HG03108 (cell line): Measurements from ENCODE around the gene SPATS2L.

Experiments used
- ATAC-seq: cut with Tn5 transposase; IDR thresholded peaks from one replicate; pipeline ENCODE4 v1.9.1; 2021; ENCODE audit warnings: moderate library complexity; ENCODE audit not compliant: unreplicated experiment

The SPATS2L gene

DNA sequence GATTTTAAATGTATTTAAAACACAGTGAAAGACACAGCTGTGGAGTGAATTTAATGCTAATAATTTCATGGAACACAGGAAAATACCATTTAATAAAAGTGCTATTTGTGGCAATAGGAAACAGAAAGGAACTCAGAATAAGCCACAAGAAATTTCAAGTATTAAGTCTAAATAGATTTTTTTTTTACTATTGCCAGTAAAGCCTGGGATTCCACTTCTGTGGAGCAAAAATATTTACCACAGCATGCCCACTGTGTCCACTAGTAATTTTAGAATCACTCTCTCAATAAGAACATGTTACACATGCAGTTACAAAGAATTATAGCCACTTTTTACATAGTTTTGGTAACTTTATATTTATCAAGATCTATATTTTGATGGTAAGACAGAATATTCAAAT is 186.2 kb downstream of the SPATS2L start:
- ATAC-seq, result no peak

- no peak for ATAC-seq
Measured at GRCh38 chr2:200494048-200494447, 187.6 kb downstream of the SPATS2L start.

DNA sequence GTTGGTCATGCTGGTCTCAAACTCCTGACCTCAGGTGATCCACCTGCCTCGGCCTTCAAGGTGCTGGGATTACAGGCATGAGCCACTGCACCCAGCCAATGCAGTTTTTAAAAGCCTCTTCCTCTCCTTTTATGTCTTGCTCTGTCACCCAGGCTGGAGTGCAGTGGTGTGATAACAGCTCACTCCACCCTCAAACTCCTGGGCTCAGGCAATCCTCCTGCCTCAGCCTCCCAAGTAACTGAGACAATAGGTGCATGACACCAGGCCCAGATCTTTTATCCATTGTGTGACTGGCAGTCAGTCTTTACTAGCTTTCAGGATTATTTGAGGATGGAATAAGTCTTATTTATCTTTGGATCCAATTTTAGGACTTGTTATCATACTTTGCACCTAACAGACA is 190.2 kb downstream of the SPATS2L start:
- ATAC-seq, result no peak

- no peak for ATAC-seq
Measured at GRCh38 chr2:200498402-200499162, 192.1 kb downstream of the SPATS2L start.

DNA sequence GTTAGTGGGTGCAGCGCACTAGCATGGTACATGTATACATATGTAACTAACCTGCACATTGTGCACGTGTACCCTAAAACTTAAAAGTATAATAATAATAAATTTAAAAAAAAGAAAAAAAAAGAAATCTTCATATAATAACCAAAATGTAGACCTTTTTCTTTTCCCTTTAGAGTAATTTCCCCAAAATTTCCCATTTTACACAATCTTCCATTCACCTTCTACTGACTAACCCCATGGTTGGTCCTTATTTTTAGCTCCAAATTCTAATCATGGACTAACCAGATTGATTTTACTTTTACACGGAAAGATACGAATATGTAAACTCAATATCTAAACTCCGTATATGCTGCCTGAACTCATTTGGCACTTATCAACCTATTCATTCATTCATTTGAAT is 195.7 kb downstream of the SPATS2L start:
- no peak for ATAC-seq

DNA sequence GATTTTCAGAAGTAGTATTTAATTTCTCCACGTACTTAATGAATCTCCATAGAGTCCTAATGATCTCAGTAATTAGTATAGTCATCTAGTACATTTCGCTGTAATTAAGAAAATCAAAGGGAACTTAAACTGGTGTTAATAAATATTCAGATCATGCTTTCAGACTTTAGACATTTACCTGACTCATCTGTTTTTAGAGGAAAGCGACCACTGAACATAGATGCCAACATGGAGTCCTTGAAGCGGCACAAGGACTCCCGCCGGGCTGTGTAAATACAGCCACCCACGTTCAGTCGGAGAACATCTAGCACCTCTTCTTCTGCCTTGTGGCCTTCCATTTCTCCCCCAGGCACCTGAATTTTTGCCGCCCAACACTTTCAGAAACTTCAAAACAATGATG is 200.2 kb downstream of the SPATS2L start:
- ATAC-seq, result no peak

- ATAC-seq, result no peak
Measured at GRCh38 chr2:200507179-200507578, 200.7 kb downstream of the SPATS2L start.

- no peak for ATAC-seq
Measured at GRCh38 chr2:200509235-200509611, 202.7 kb downstream of the SPATS2L start.

DNA sequence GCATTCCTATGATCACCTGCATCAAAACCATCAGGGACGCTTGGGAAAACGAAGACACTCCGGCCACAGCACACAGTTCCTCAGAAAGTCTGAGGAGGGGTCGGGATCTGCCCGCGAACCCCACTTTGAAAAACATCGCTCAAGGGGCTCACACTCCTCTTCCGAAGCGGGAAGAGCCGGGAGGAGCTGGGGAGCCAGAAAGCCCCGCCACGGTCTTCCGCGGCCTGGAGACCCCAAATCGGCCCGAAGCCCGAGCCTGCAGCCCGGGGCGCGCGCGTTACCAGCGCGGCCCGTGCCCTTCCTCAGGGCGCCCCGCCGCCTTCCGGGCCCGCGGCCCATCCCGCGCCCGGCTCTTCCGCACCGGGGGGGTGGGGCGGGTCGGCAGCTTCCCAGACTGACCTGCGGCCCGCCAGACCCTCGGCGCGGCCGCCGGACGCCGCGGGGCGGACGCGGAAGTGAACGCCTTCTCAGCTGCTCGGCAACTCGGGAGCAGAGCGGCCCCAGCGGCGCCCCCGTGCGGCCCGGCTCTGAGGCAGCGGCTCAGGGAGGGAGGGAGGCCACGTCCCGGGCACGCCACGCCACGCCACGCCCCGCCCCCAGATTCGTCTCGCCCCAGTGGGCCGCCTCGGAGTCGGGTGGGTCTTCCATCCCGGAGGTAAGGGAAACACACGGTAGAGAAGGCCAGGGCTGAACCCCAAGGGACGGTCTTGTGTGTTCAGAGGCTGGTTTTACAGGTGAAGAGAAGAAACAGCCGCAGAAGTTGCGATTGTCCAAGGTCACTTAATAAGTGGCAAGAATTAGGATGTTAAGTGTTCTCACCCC is 203.3 kb downstream of the SPATS2L start, which contains the start of gene KCTD18:
KCTD18 (minus strand) TSS at position 457 of the 822 bp plus-strand sequence. CDS start 3,052 bp downstream, outside the sequence.
- ATAC-seq, result peak; percentile 99

DNA sequence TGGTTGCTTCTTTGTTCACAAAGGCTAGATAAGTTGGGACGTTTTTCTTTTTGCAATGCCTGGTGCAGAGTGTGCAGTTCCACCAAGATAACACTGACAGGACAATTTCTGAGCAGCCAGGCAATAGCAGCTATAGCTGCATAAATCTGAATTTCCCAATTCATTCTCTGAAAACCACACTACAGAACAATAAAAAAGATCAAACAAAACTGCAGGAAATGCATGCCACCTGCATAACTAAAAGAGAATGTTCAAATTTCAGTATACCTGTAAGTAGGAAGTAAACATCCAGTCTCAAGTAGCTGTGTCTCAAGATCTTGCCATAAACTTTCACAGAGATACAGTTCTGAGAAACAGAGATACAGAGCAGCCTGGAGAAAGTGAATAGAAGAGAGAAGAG is 208.7 kb downstream of the SPATS2L start:
- no peak for ATAC-seq

GRCh38 chr2:200523158-200523557 is 216.7 kb downstream of the SPATS2L start:
- no peak for ATAC-seq

DNA sequence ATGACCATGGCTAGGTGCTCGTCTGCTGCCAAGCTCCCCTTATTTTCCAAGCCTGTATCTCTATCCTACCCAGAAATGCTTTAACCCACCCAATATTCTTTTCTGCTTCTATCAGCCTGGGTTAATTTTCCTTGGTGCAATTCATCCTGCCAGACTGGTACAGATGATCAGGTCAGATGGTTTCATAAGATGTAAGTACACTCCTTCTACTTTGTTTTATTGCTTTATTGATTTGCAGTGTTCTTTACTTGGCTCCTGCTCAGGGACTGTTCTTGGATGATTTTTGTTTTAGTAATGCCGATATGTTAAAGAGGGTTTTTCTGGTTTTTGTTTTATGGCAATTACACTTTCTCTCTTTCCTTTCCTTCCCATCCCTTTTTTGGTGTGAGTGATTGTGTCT is 217.1 kb downstream of the SPATS2L start:
- ATAC-seq, result no peak

DNA sequence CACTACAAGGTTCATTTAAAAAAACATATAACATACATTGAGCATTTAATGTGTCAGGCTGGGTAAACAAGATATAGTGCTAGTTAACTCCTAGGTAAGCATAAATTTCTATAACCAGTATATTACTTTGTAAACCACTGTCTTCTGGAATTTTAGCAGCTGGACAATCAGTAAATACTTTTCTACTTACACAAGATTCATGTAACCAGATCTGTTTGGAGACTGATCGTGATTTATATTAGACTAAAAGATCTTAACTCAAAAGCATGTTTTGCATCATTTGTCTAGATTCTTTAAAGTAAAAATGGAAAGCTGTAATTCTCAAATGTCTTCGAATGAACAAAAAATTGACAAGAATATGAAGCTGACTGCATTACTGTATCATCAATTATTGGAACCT is 218.6 kb downstream of the SPATS2L start:
- no peak for ATAC-seq

DNA sequence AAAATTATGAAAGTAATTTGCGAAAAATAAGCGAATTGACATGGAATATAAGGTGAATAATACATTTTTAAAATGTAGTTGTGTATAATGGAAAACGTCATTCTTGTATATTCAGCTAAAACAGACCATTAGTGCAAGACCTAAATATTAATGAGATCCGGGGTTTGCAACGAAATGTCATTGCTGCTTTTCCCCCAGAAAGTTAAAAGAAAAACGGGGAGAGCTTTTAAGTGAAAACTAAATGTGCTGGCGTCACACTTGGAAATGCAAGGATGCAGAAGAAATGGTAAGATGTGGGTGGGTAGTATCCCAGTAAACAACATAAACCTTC is 219.0 kb downstream of the SPATS2L start:
- ATAC-seq, result no peak

DNA sequence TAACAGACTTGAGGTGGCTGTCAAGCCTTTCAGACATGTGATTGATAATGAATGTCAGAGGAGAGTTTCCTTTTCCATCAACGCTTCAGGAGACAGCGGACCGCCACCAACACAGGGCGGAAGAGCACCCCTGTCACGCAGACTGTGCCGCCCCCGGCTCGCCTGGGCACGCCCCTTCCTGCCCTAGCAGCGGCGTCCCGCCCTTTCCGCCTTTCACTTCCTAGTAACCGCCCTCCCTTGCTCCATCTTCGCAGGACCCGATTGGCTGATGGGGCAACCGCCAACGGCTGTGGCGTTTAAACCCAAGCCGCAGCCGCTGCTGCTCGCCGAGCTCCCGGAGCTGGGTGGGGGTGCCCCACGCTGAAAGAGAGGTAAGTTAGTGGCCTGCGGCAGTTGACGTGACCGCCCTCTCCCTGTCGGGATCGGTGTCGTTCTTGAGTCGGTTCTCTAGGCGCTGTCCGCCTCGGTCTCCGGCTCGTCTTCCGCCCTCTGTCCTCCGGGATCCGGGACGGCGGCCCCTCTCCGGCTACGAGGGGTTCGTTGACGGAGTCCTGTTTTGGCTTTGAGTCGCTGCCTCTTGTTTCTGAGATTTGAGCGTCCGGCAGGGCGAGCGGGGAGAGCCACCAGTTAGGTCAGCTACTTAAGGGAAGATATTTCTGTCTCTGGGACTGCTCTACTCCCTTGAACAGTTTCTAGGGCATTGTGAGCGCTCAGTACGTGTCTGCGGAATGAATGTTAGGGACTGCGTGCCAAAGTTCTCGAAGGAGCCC is 219.6 kb downstream of the SPATS2L start, which contains the start of gene SGO2:
SGO2 (plus strand) TSS at position 326 of the 770 bp plus-strand sequence. CDS start 6,769 bp downstream, outside the sequence.
- ATAC-seq, result peak; percentile 100

DNA sequence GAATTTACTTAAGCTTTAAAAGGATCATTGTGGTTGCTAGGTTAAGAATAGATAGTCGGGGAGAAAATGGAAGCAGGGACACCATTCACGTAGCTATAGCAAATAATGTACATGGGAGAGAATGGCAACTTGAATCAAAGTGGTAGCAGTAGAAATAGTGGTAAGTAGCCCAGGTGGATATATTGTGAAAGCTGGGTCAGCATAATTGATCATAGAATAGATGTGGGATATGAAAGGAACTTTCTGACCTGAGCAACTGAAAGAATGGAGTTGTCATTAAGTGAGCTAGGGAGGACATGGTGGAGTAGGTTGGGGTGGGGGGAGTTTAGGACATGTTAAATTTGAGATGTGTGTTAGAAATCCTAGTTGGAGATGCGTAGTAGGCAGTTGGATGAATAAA is 221.7 kb downstream of the SPATS2L start:
- ATAC-seq, result no peak
